PC-9 (cell line): Measurements from ENCODE around the gene SPAG9. TPM values are rescaled to one million over a fixed set of nuclear protein-coding genes. Genes with fewer than 3 reads are reported as not detected.
A peak's percentile ranks its signal among the peaks of the same experiment; 100 is the strongest.

Experiments
- BruUV-seq: library from RNA; stranded (reverse); fragments of 400-500 nt; replicated peaks from 2 replicates; lab custom pipeline; 2021; lab: Mats Ljungman, UMichigan
- CTCF ChIA-PET: fragments of 300-600 bp; sonication (Branson Sonifier 250); formaldehyde crosslinking; loops from one replicate; lab custom pipeline; 2022; ENCODE audit warnings: antibody characterized with exemption; lab: Charles Lee
- POLR2A ChIA-PET: fragments of 300-600 bp; sonication (Branson Sonifier 250); formaldehyde crosslinking; loops from one replicate; lab custom pipeline; 2022; ENCODE audit warnings: antibody characterized with exemption; ENCODE audit not compliant: unreplicated experiment; lab: Charles Lee
- DNase-seq, 2 experiments: peaks; one replicate each; pipeline versions ENCODE4 v3.0.0 to v3.0.0-alpha.2; 2015 to 2022; ENCODE audit warnings: mixed read lengths in 1 of 2
- H2AFZ ChIP-seq: fragments of 200-600 bp; sonication (generic); 2 replicates; pipeline ENCODE4 v1.8.1; 2017; ENCODE audit warnings: antibody characterized with exemption
- H3F3A ChIP-seq: fragments of 200-600 bp; sonication (generic); 2 replicates; pipeline ENCODE4 v1.8.1; 2017; ENCODE audit warnings: antibody characterized with exemption, mild to moderate bottlenecking, low read depth; ENCODE audit not compliant: insufficient read depth
- H3K27ac ChIP-seq: fragments of 200-600 bp; sonication (generic); 2 replicates; pipeline ENCODE4 v1.6.1; 2016; ENCODE audit warnings: mixed run types
- H3K27me3 ChIP-seq: fragments of 200-600 bp; sonication (generic); 2 replicates; pipeline ENCODE4 v1.6.1; 2016; ENCODE audit warnings: low read depth, mixed run types; ENCODE audit not compliant: insufficient read depth
- H3K36me3 ChIP-seq: fragments of 200-600 bp; sonication (generic); 2 replicates; pipeline ENCODE4 v1.6.1; 2016; ENCODE audit warnings: low read depth, mixed run types
- H3K4me1 ChIP-seq: fragments of 200-600 bp; sonication (generic); replicated peaks from 2 replicates; pipeline ENCODE4 v1.6.1; 2016; ENCODE audit warnings: mixed run types; ENCODE audit not compliant: insufficient read depth
- H3K4me2 ChIP-seq: fragments of 200-600 bp; sonication (generic); 2 replicates; pipeline ENCODE4 v1.6.1; 2017; ENCODE audit warnings: mixed run types
- H3K4me3 ChIP-seq: fragments of 200-600 bp; sonication (generic); 2 replicates; pipeline ENCODE4 v1.6.1; 2016; ENCODE audit warnings: mixed run types
- H3K79me2 ChIP-seq: fragments of 200-600 bp; sonication (generic); 2 replicates; pipeline ENCODE4 v1.6.1; 2017; ENCODE audit warnings: low read depth, mixed run types
- H3K9me2 ChIP-seq: fragments of 200-600 bp; sonication (generic); 2 replicates; pipeline ENCODE4 v1.8.1; 2017; ENCODE audit warnings: mild to moderate bottlenecking; ENCODE audit not compliant: insufficient read depth
- H3K9me3 ChIP-seq: fragments of 200-600 bp; sonication (generic); 2 replicates; pipeline ENCODE4 v1.8.1; 2016; ENCODE audit warnings: low read depth; ENCODE audit not compliant: insufficient read depth
- H4K20me1 ChIP-seq: fragments of 200-600 bp; sonication (generic); 2 replicates; pipeline ENCODE4 v1.8.1; 2017; ENCODE audit not compliant: insufficient read depth
- EZH2 ChIP-seq: fragments of 200-600 bp; sonication (generic); IDR thresholded peaks from 2 replicates; pipeline ENCODE4 v1.8.0; 2017; ENCODE audit warnings: antibody characterized with exemption, low read depth
- intact Hi-C: fragments of 100-400 bp; cut with micrococcal nuclease; formaldehyde crosslinking; loops from one replicate; pipeline ENCODE4 v1.10.0; 2022; ENCODE audit not compliant: unreplicated experiment
- total RNA-seq: library from RNA; stranded (reverse); gene quantifications from 2 replicates; pipeline ENCODE4 v1.2.3, GENCODE V29; 2021
- TF ChIP-seq, protein P1 (sequence below): fragments of 200-600 bp; sonication (generic); conservative IDR thresholded peaks from 2 replicates; pipeline ENCODE4 v1.6.1; 2017; ENCODE audit warnings: mixed run types, antibody characterized with exemption, mild to moderate bottlenecking, moderate library complexity

The SPAG9 gene
- total RNA-seq, 1 experiment from 2014 or later: 51.8 TPM

DNA sequence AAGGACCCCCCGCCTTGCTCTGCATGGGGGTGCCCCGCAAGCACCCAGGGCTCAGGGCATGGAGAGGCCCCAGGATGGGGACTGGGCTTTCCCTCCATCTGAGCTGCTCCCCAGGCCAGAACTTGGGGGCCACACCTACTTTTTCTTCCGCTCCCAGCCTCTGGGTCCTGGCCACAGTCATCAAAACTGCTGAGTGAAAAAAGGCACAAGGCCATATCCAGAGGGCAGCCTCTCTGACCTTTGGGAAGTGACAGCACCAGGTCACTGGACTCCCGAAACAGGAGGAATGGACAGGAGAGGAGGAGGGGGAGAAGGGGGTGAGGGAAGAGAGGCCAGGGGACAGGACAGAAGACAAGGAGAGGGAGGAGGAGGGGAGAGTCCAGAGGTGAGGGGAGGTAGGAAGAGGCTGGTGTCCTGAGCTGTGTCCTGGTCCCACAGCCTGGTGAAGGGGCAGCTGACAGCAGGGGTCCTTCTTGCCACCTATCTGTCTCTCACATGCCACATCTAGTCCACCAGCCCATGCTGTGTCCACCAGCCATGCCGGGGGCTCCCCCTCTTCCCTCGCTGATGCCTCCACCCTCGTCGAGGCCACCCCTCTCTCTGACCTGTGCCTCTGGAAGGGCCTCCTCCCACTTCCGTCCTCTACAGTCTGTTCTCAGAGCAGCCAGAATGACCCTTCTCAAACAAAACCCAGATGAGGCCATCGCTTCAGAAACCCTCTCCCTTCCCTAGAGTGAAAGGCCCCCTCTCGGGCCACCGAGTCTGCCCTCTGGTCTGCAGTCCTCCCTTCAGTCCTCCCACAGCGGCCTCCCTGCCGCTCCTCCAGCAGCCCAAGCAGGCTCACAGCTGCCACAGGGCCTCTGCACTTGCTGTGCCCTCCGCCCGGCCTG, 180.6 kb downstream of the SPAG9 start:
- peak in 1 of 2 experiments; percentile 31 for DNase-seq
- Histone ChIP-seq H2AFZ (no peak overlapping the region), H4K20me1 (no peaks in the 10 kb centered on the region), H3K79me2 (no peaks in the 10 kb centered on the region), H3K9me2 (no peaks in the 10 kb centered on the region), H3K4me3 (no peak overlapping the region), H3K27ac (no peak overlapping the region), H3K36me3 (no peaks in the 10 kb centered on the region), H3F3A (peaks cover 13% of the 10 kb centered on the region; the same call in 1 of the 2 replicates), H3K4me1 (peaks cover 45% of the 10 kb centered on the region), H3K27me3 (no peaks in the 10 kb centered on the region), H3K9me3 (no peaks in the 10 kb centered on the region), H3K4me2 (no peak overlapping the region)
- TF ChIP-seq, protein P1, sequence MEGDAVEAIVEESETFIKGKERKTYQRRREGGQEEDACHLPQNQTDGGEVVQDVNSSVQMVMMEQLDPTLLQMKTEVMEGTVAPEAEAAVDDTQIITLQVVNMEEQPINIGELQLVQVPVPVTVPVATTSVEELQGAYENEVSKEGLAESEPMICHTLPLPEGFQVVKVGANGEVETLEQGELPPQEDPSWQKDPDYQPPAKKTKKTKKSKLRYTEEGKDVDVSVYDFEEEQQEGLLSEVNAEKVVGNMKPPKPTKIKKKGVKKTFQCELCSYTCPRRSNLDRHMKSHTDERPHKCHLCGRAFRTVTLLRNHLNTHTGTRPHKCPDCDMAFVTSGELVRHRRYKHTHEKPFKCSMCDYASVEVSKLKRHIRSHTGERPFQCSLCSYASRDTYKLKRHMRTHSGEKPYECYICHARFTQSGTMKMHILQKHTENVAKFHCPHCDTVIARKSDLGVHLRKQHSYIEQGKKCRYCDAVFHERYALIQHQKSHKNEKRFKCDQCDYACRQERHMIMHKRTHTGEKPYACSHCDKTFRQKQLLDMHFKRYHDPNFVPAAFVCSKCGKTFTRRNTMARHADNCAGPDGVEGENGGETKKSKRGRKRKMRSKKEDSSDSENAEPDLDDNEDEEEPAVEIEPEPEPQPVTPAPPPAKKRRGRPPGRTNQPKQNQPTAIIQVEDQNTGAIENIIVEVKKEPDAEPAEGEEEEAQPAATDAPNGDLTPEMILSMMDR: no peak
- no peak for TF ChIP-seq EZH2
- BruUV-seq: no TSS peak
- intact Hi-C loops: no loop called here
- ChIA-PET CTCF (no interaction called here), POLR2A (no interaction called here)

DNA sequence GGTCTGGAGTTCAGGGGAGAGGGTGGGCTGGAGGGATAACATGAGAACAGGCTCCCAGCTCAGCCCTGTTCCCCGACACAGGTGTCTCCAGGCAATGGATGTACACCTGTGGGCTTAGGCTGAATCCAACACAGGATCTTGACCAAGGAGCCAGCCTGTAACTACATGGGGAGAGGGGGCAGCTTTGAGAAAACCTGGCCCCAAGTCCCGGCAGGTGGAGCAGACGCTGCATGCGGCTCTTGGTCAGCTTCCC, 181.2 kb downstream of the SPAG9 start:
- H3K27ac ChIP-seq: no peak overlapping the region
- no peaks in the 10 kb centered on the region for H3K9me3 ChIP-seq
- no peak overlapping the region for H2AFZ ChIP-seq
- DNase-seq: peak in 1 of 2 experiments; percentile 28
- no peak overlapping the region for H3K4me2 ChIP-seq
- H3K79me2 ChIP-seq: no peaks in the 10 kb centered on the region
- H3K4me1 ChIP-seq: peaks cover 45% of the 10 kb centered on the region
- ChIA-PET POLR2A (no interaction called here), CTCF (interaction anchor here (0.6 kb wide), 1 partner anchor 87 kb away, joined by 13 read pairs; no protein-coding TSS in a partner anchor)
- H3K9me2 ChIP-seq: no peaks in the 10 kb centered on the region
- H3K4me3 ChIP-seq: no peak overlapping the region
- no peak for TF ChIP-seq EZH2
- TF ChIP-seq, protein P1: no peak
- no TSS peak for BruUV-seq
- H3K36me3 ChIP-seq: no peaks in the 10 kb centered on the region
- H3F3A ChIP-seq: peaks cover 18% of the 10 kb centered on the region; the same call in 1 of the 2 replicates
- no peaks in the 10 kb centered on the region for H4K20me1 ChIP-seq
- intact Hi-C loops: no loop called here
- H3K27me3 ChIP-seq: no peaks in the 10 kb centered on the region

DNA sequence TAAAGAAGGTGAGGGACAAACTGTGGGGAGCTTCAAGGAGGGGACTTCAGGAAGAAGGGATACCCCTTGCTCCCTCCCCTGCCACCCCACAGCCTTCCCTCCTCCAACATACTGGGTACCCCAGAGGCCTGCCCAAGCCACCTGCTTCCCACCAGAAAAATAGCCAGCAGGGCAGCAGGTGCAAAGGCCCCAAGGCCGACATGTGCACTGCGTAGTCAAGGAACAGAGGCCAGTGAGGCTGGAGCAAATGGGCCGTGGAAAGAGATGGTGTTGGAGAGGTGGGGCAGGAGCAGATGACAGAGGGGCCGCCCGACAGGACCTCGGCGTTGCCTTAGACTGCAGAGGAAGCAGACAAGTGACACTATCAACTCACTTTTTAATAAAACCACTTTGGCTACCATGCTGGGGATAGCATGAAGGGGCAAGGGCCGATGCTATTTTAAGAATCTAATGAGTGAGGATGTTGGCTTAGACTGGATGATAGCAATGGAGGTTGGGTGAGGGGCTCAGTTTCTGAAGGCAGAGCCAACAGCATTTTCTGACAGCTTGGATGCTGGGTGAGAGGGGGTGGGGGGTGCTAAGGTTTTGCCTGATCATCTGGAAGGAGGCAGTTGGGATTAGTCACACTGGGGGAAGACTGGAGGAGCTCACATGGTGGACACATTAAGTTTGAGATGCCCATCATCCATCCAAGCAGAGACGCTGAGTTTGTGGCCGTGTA, 181.7 kb downstream of the SPAG9 start:
- no peaks in the 10 kb centered on the region for H4K20me1 ChIP-seq
- TF ChIP-seq, protein P1: no peak
- TF ChIP-seq EZH2: no peak
- H3K4me1 ChIP-seq: peaks cover 45% of the 10 kb centered on the region
- no peaks in the 10 kb centered on the region for H3K9me2 ChIP-seq
- no peak overlapping the region for H2AFZ ChIP-seq
- BruUV-seq: no TSS peak
- H3K27ac ChIP-seq: no peak overlapping the region
- H3K27me3 ChIP-seq: no peaks in the 10 kb centered on the region
- ChIA-PET POLR2A (no interaction called here), CTCF (interaction anchor here (0.6 kb wide), 1 partner anchor 86 kb away, joined by 13 read pairs; no protein-coding TSS in a partner anchor)
- peaks cover 22% of the 10 kb centered on the region for H3F3A ChIP-seq
- H3K9me3 ChIP-seq: no peaks in the 10 kb centered on the region
- no peak overlapping the region for H3K4me2 ChIP-seq
- H3K36me3 ChIP-seq: no peaks in the 10 kb centered on the region
- DNase-seq: peak in 1 of 2 experiments; percentile 31
- H3K4me3 ChIP-seq: no peak overlapping the region
- intact Hi-C loops: no loop called here
- H3K79me2 ChIP-seq: no peaks in the 10 kb centered on the region
